Prostate gland (tissue), 2 donors: ENCODE results near the gene PRCD.

ENCODE experiments used
- CTCF ChIP-seq, 4 experiments: fragments of 200-600 bp in 2 of 4; fragments of 450-650 bp in 2 of 4; sonication (generic) in 2 of 4; IDR thresholded peaks; 1 replicate in 3 of 4; 2 replicates in 1 of 4; pipeline ENCODE4 v1.5.1; 2016 to 2019; ENCODE audit warnings: antibody characterized with exemption in 4 of 4, mild to moderate bottlenecking in 2 of 4, moderate library complexity in 2 of 4
- POLR2A ChIP-seq: fragments of 450-650 bp; IDR thresholded peaks from one replicate; pipeline ENCODE4 v1.6.1; 2016; ENCODE audit warnings: antibody characterized with exemption, mild to moderate bottlenecking
- POLR2AphosphoS5 ChIP-seq: sonication (generic); formaldehyde crosslinking; IDR thresholded peaks from one replicate; pipeline ENCODE4 v1.6.1; 2017; ENCODE audit warnings: antibody characterized with exemption

- TF ChIP-seq CTCF (IDR thresholded peaks at IDR 0.05) (no peak), POLR2AphosphoS5 (peak; percentile 5), POLR2A (no peak)
These were observed 39.6 kb upstream of the PRCD start for GRCh38 chr17:76500074-76500746.
